Right lung (tissue), 5 donors: Measurements from ENCODE around the gene LRRC4B. TPM values are rescaled to one million over a fixed set of nuclear protein-coding genes. Genes with fewer than 3 reads are reported as not detected.
"Not testable (repeated sequence)": the region's sequence is repeated elsewhere in the genome, so short reads cannot be mapped to it uniquely, and the experiment has no call there.

Experiments used
- DNase-seq, 2 donors: peaks; one replicate each; pipeline ENCODE4 v3.0.0-alpha.2; 2013
- polyA plus RNA-seq, 5 donors: library from polyadenylated mRNA; unstranded; fragments of 120-200 nt; gene quantifications; one replicate each; pipeline versions ENCODE4 v1.2.1 to v1.2.3, GENCODE V29; 2013; ENCODE audit warnings: inconsistent platforms in 1 of 5, low replicate concordance in 1 of 5; ENCODE audit not compliant: insufficient read length in 5 of 5, insufficient read depth in 1 of 5

The LRRC4B gene
- polyA plus RNA-seq, 5 donors: 7.8 to 20.8 (median 10.9) TPM

- not testable (repeated sequence) for DNase-seq
Measured at GRCh38 chr19:50576769-50577168, 8.5 kb upstream of the LRRC4B start.

GRCh38 chr19:50573741-50574461 is 5.7 kb upstream of the LRRC4B start:
- DNase-seq: no peak

- no peak for DNase-seq
Measured at GRCh38 chr19:50570997-50571396, 2.8 kb upstream of the LRRC4B start.

- DNase-seq: no peak
Measured at GRCh38 chr19:50569938-50570540, 1.8 kb upstream of the LRRC4B start.

GRCh38 chr19:50568728-50569698 is 778 bp upstream of the LRRC4B start:
- DNase-seq: no peak

- DNase-seq: no peak
Measured at GRCh38 chr19:50567052-50567841, 988 bp downstream of the LRRC4B start.

- DNase-seq: no peak
Measured at GRCh38 chr19:50565984-50566903, 2.0 kb downstream of the LRRC4B start.

- DNase-seq: no peak
Measured at GRCh38 chr19:50564229-50565105, 3.8 kb downstream of the LRRC4B start.

- DNase-seq: no peak
Measured at GRCh38 chr19:50563597-50563996, 4.6 kb downstream of the LRRC4B start.

GRCh38 chr19:50562996-50563395 is 5.2 kb downstream of the LRRC4B start:
- DNase-seq: no peak

- DNase-seq: no peak
Measured at GRCh38 chr19:50562329-50562728, 5.9 kb downstream of the LRRC4B start.

- DNase-seq: no peak
Measured at GRCh38 chr19:50559636-50560035, 8.6 kb downstream of the LRRC4B start.

GRCh38 chr19:50558449-50558848 is 9.8 kb downstream of the LRRC4B start:
- DNase-seq: no peak

- DNase-seq: no peak
Measured at GRCh38 chr19:50558039-50558438, 10.2 kb downstream of the LRRC4B start.

- DNase-seq: no peak
Measured at GRCh38 chr19:50557009-50557613, 11.1 kb downstream of the LRRC4B start.

- peak; percentile 48 to 60 for DNase-seq
Measured at GRCh38 chr19:50556282-50557008, 11.8 kb downstream of the LRRC4B start.

GRCh38 chr19:50555450-50556281 is 12.6 kb downstream of the LRRC4B start:
- DNase-seq: no peak
